MG63 (cell line): ENCODE results near the gene FAM83F. TPM values are rescaled to one million over a fixed set of nuclear protein-coding genes. Genes with fewer than 3 reads are reported as not detected.

Experiments used
- DNase-seq: peaks from one replicate; pipeline ENCODE4 v3.0.0-alpha.2; 2020
- H3K27me3 ChIP-seq: fragments of 250-450 bp; sonication (Bioruptor Pico); 2 replicates; pipeline ENCODE4 v1.5.1; 2020; ENCODE audit warnings: mild to moderate bottlenecking, moderate library complexity
- H3K36me3 ChIP-seq: fragments of 250-450 bp; sonication (Bioruptor Pico); 2 replicates; pipeline ENCODE4 v1.5.1; 2020; ENCODE audit warnings: mild to moderate bottlenecking, moderate library complexity
- H3K4me3 ChIP-seq: fragments of 250-450 bp; sonication (Bioruptor Pico); 2 replicates; pipeline ENCODE4 v1.5.1; 2020; ENCODE audit warnings: mild to moderate bottlenecking, moderate library complexity
- H3K9me3 ChIP-seq: fragments of 250-450 bp; sonication (Bioruptor Pico); 2 replicates; pipeline ENCODE4 v1.5.1; 2020; ENCODE audit warnings: mild to moderate bottlenecking, moderate library complexity
- total RNA-seq: library from RNA; depleted of rRNA; stranded (reverse); fragments of >200 nt; shearing (Covaris generic); gene quantifications from 2 replicates; pipeline ENCODE4 v1.2.3, GENCODE V29; 2014; ENCODE audit warnings: low replicate concordance

FAM83F gene
- total RNA-seq, 1 experiment from 2014 or later = not detected

GRCh38 chr22:40054486-40054885 lies 59.7 kb downstream of the FAM83F start:
- Histone ChIP-seq H3K4me3 (no peak overlapping the region), H3K9me3 (no peaks in the 10 kb centered on the region), H3K27me3 (no peaks in the 10 kb centered on the region; the same call in 1 of the 2 replicates), H3K36me3 (no peaks in the 10 kb centered on the region)
- no peak for DNase-seq

- H3K36me3 ChIP-seq = no peaks in the 10 kb centered on the region
- no peaks in the 10 kb centered on the region; the same call in 1 of the 2 replicates for H3K27me3 ChIP-seq
- DNase-seq = no peak
- H3K4me3 ChIP-seq = no peak overlapping the region
- no peaks in the 10 kb centered on the region for H3K9me3 ChIP-seq
These were observed 60.6 kb downstream of the FAM83F start for GRCh38 chr22:40055143-40055883.

- DNase-seq = no peak
- Histone ChIP-seq H3K27me3 (no peaks in the 10 kb centered on the region; the same call in 1 of the 2 replicates), H3K36me3 (no peaks in the 10 kb centered on the region), H3K4me3 (no peak overlapping the region), H3K9me3 (no peaks in the 10 kb centered on the region)
These were observed 61.4 kb downstream of the FAM83F start for GRCh38 chr22:40056154-40056553.

- Histone ChIP-seq H3K9me3 (no peaks in the 10 kb centered on the region), H3K36me3 (no peaks in the 10 kb centered on the region), H3K27me3 (no peaks in the 10 kb centered on the region; the same call in 1 of the 2 replicates), H3K4me3 (no peak overlapping the region)
- no peak for DNase-seq
These were observed 61.8 kb downstream of the FAM83F start for GRCh38 chr22:40056559-40056958.

GRCh38 chr22:40057652-40058051 lies 62.9 kb downstream of the FAM83F start:
- Histone ChIP-seq H3K9me3 (no peaks in the 10 kb centered on the region), H3K27me3 (no peaks in the 10 kb centered on the region; the same call in 1 of the 2 replicates), H3K4me3 (no peak overlapping the region), H3K36me3 (no peaks in the 10 kb centered on the region)
- no peak for DNase-seq

DNA sequence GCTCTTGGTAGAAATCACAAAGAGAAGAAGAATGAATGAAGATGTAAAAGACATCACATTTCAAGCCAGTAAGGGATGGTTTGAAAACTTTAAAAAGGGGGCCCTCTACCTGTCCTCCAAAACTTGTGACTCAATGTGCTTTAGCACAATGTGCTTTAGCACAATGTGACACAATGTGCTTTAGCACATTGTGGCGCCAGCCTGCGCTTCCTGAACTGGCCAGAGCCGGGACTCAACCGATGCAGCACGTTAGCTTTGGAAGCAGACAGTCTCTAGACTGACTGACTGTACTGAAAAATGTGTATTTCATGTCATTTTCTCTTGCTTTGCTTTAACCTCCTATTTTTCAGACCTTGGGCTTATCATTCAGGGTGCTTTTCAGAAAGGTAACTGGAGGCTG lies 63.5 kb downstream of the FAM83F start:
- no peaks in the 10 kb centered on the region; the same call in 1 of the 2 replicates for H3K27me3 ChIP-seq
- DNase-seq = no peak
- H3K9me3 ChIP-seq = no peaks in the 10 kb centered on the region
- H3K4me3 ChIP-seq = no peak overlapping the region
- no peaks in the 10 kb centered on the region for H3K36me3 ChIP-seq

- H3K36me3 ChIP-seq = no peaks in the 10 kb centered on the region
- no peak overlapping the region for H3K4me3 ChIP-seq
- no peak for DNase-seq
- no peaks in the 10 kb centered on the region for H3K27me3 ChIP-seq
- no peaks in the 10 kb centered on the region for H3K9me3 ChIP-seq
These were observed 71.2 kb downstream of the FAM83F start for GRCh38 chr22:40065981-40066380.

GRCh38 chr22:40067639-40068038 lies 72.9 kb downstream of the FAM83F start:
- no peaks in the 10 kb centered on the region for H3K36me3 ChIP-seq
- no peak for DNase-seq

GRCh38 chr22:40070701-40071100 lies 75.9 kb downstream of the FAM83F start:
- no peaks in the 10 kb centered on the region for H3K36me3 ChIP-seq
- H3K27me3 ChIP-seq = no peaks in the 10 kb centered on the region
- no peak for DNase-seq
- no peak overlapping the region for H3K4me3 ChIP-seq
- no peaks in the 10 kb centered on the region for H3K9me3 ChIP-seq

More at GRCh38 chr22:40067639-40068038, 72.9 kb downstream of the FAM83F start:
- H3K9me3 ChIP-seq = no peaks in the 10 kb centered on the region
- H3K27me3 ChIP-seq = no peaks in the 10 kb centered on the region
- no peak overlapping the region for H3K4me3 ChIP-seq

GRCh38 chr22:40071720-40072119 lies 77.0 kb downstream of the FAM83F start:
- H3K9me3 ChIP-seq = no peaks in the 10 kb centered on the region
- no peaks in the 10 kb centered on the region for H3K36me3 ChIP-seq
- DNase-seq = no peak
- H3K4me3 ChIP-seq = no peak overlapping the region
- H3K27me3 ChIP-seq = no peaks in the 10 kb centered on the region

DNA sequence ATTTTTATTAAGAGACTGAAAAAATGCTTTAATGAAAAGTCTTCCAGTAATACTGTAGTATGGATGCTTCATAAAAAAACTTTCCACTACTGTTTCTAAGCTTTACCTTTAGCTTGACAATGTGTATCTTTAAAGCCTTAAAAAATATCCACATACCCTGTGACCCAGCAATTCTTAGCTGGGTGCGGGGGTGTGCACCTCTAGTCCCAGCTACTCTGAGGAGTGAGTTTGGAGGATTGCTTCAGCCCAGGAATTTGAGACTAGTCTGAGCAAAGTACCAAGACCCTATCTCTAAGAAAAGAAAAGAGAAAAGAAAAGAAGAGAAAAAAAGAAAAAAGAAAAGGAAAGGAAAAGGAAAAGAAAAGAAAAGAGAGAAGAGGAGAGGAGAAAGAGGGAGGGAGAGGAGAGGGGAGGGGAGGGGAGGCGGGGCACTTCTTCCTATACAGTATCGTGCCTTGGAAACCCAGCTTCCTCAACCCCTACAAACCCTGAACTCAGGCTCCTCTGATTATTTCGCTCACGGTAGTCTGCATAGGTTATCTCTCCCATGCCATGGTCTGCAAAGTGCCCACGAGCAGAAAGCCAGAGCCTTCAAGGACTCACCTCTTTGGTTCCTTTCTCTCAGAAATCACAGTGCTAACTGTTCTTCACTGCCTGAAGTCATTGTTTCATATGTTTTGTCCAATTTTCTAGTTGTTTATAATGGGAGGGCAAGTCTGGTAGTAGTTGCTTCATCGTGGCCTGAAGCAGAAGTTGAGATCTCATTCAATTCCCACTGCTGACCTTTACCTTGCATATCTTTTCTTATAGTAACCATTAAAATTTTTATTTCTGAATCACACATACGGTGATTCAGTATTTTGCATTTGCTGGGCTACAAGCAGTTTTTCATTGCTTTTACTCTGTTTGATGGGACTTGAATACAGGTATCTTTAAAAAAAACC lies 82.2 kb downstream of the FAM83F start:
- DNase-seq = no peak
- H3K9me3 ChIP-seq = no peaks in the 10 kb centered on the region
- no peaks in the 10 kb centered on the region for H3K36me3 ChIP-seq
- H3K27me3 ChIP-seq = no peaks in the 10 kb centered on the region
- H3K4me3 ChIP-seq = no peak overlapping the region

GRCh38 chr22:40077646-40078016 lies 82.9 kb downstream of the FAM83F start:
- Histone ChIP-seq H3K4me3 (no peak overlapping the region), H3K9me3 (no peaks in the 10 kb centered on the region), H3K27me3 (no peaks in the 10 kb centered on the region), H3K36me3 (no peaks in the 10 kb centered on the region)
- no peak for DNase-seq

GRCh38 chr22:40081662-40082061 lies 86.9 kb downstream of the FAM83F start:
- no peaks in the 10 kb centered on the region for H3K36me3 ChIP-seq
- no peaks in the 10 kb centered on the region for H3K9me3 ChIP-seq
- DNase-seq = no peak
- no peak overlapping the region for H3K4me3 ChIP-seq
- no peaks in the 10 kb centered on the region for H3K27me3 ChIP-seq

GRCh38 chr22:40082184-40082583 lies 87.4 kb downstream of the FAM83F start:
- H3K9me3 ChIP-seq = no peaks in the 10 kb centered on the region
- no peaks in the 10 kb centered on the region for H3K27me3 ChIP-seq
- no peak overlapping the region for H3K4me3 ChIP-seq
- no peak for DNase-seq
- no peaks in the 10 kb centered on the region for H3K36me3 ChIP-seq

DNA sequence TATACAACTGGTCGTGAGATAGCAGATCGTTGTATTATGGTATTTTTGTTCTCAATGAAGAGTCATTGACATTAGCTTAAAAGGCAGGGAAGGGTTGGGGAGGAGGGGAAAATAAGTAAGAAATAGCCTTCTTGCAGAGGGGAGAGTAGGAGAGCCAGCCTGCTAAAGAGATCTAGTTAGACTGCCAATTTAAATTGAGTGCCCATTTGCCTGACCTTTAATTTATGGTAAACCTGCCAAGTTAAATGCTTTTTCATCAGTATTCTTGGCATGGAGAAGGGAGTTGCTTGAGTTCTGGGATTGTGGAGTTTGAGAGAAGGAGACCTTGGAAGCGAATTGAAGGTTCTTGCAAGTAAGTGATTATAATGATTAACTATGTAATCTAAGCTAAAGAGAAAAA lies 89.0 kb downstream of the FAM83F start:
- Histone ChIP-seq H3K4me3 (no peak overlapping the region), H3K36me3 (no peaks in the 10 kb centered on the region), H3K27me3 (no peaks in the 10 kb centered on the region), H3K9me3 (no peaks in the 10 kb centered on the region)
- DNase-seq = no peak

- H3K27me3 ChIP-seq = no peaks in the 10 kb centered on the region
- no peak for DNase-seq
These were observed 89.5 kb downstream of the FAM83F start for GRCh38 chr22:40084246-40084645.

GRCh38 chr22:40088818-40089217 lies 94.1 kb downstream of the FAM83F start:
- Histone ChIP-seq H3K9me3 (no peaks in the 10 kb centered on the region), H3K36me3 (no peaks in the 10 kb centered on the region), H3K4me3 (no peak overlapping the region), H3K27me3 (no peaks in the 10 kb centered on the region; the same call in 1 of the 2 replicates)
- DNase-seq = no peak

More at GRCh38 chr22:40084246-40084645, 89.5 kb downstream of the FAM83F start:
- no peak overlapping the region for H3K4me3 ChIP-seq
- H3K9me3 ChIP-seq = no peaks in the 10 kb centered on the region
- no peaks in the 10 kb centered on the region for H3K36me3 ChIP-seq
